ENCODE measurements around the gene URB2.
"Not testable (repeated sequence)": the region's sequence is repeated elsewhere in the genome, so short reads cannot be mapped to it uniquely, and the experiment has no call there.

Gene URB2

GRCh38 chr1:229597877-229598276, 28.2 kb upstream of the URB2 start:
- ATAC-seq (ENCODE audit: low read depth) (no peak), DNase-seq (ENCODE audit: low spot score in 2 of 2) (no peak)
- Mint-ChIP-seq H3K27ac (no peak overlapping the region), H3K36me3 (peaks cover 48% of the 10 kb centered on the region), H3K9me3 (no peaks in the 10 kb centered on the region), H3K4me1 (peaks cover 7% of the 10 kb centered on the region), H3K4me3 (no peak overlapping the region), H3K27me3 (no peaks in the 10 kb centered on the region)

- no peak overlapping the region for H3K4me3 Mint-ChIP-seq
- H3K27me3 Mint-ChIP-seq: no peaks in the 10 kb centered on the region
- H3K4me1 Mint-ChIP-seq: peaks cover 7% of the 10 kb centered on the region
- no peak for ATAC-seq (ENCODE audit: low read depth)
- DNase-seq (ENCODE audit: low spot score in 2 of 2): no peak
- peaks cover 40% of the 10 kb centered on the region for H3K36me3 Mint-ChIP-seq
- no peaks in the 10 kb centered on the region for H3K9me3 Mint-ChIP-seq
- no peak overlapping the region for H3K27ac Mint-ChIP-seq
These were observed 26.7 kb upstream of the URB2 start for GRCh38 chr1:229599218-229599954.

GRCh38 chr1:229600229-229600628, 25.8 kb upstream of the URB2 start:
- H3K9me3 Mint-ChIP-seq: no peaks in the 10 kb centered on the region
- peaks cover 7% of the 10 kb centered on the region for H3K4me1 Mint-ChIP-seq
- DNase-seq (ENCODE audit: low spot score in 2 of 2) (no peak), ATAC-seq (ENCODE audit: low read depth) (no peak)
- no peaks in the 10 kb centered on the region for H3K27me3 Mint-ChIP-seq
- peaks cover 34% of the 10 kb centered on the region for H3K36me3 Mint-ChIP-seq
- no peak overlapping the region for H3K27ac Mint-ChIP-seq
- no peak overlapping the region for H3K4me3 Mint-ChIP-seq

GRCh38 chr1:229603371-229604005, 22.6 kb upstream of the URB2 start:
- Mint-ChIP-seq H3K4me3 (no peak overlapping the region), H3K27ac (no peak overlapping the region), H3K9me3 (no peaks in the 10 kb centered on the region), H3K36me3 (peaks cover 38% of the 10 kb centered on the region), H3K27me3 (no peaks in the 10 kb centered on the region), H3K4me1 (peaks cover 4% of the 10 kb centered on the region)
- DNase-seq (ENCODE audit: low spot score in 2 of 2) (no peak), ATAC-seq (ENCODE audit: low read depth) (no peak)

- Mint-ChIP-seq H3K27me3 (no peaks in the 10 kb centered on the region), H3K9me3 (no peaks in the 10 kb centered on the region), H3K4me3 (no peak overlapping the region), H3K36me3 (peaks cover 38% of the 10 kb centered on the region), H3K27ac (peak overlapping the region; percentile 18), H3K4me1 (peaks cover 2% of the 10 kb centered on the region)
- DNase-seq (ENCODE audit: low spot score in 2 of 2) (no peak), ATAC-seq (ENCODE audit: low read depth) (no peak)
These were observed 18.7 kb upstream of the URB2 start for GRCh38 chr1:229607370-229607769.

- peaks cover 2% of the 10 kb centered on the region for H3K4me1 Mint-ChIP-seq
- peaks cover 39% of the 10 kb centered on the region for H3K36me3 Mint-ChIP-seq
- H3K9me3 Mint-ChIP-seq: no peaks in the 10 kb centered on the region
- no peak for ATAC-seq (ENCODE audit: low read depth)
- no peaks in the 10 kb centered on the region for H3K27me3 Mint-ChIP-seq
- DNase-seq (ENCODE audit: low spot score in 2 of 2): no peak
- H3K4me3 Mint-ChIP-seq: no peak overlapping the region
- no peak overlapping the region for H3K27ac Mint-ChIP-seq
These were observed 17.5 kb upstream of the URB2 start for GRCh38 chr1:229608590-229608989.

GRCh38 chr1:229613938-229614337, 12.1 kb upstream of the URB2 start:
- Mint-ChIP-seq H3K4me3 (no peak overlapping the region), H3K4me1 (peaks cover 7% of the 10 kb centered on the region), H3K36me3 (peaks cover 28% of the 10 kb centered on the region), H3K9me3 (no peaks in the 10 kb centered on the region), H3K27me3 (no peaks in the 10 kb centered on the region), H3K27ac (no peak overlapping the region)
- ATAC-seq (ENCODE audit: low read depth) (no peak), DNase-seq (ENCODE audit: low spot score in 2 of 2) (no peak)

- Mint-ChIP-seq H3K9me3 (no peaks in the 10 kb centered on the region), H3K27ac (peak overlapping the region; percentile 35), H3K27me3 (no peaks in the 10 kb centered on the region), H3K4me1 (peaks cover 10% of the 10 kb centered on the region), H3K4me3 (no peak overlapping the region), H3K36me3 (peaks cover 26% of the 10 kb centered on the region)
- DNase-seq (ENCODE audit: low spot score in 2 of 2) (no peak), ATAC-seq (ENCODE audit: low read depth) (no peak)
These were observed 11.3 kb upstream of the URB2 start for GRCh38 chr1:229614701-229615100.

GRCh38 chr1:229617351-229618100, 8.5 kb upstream of the URB2 start:
- ATAC-seq (ENCODE audit: low read depth) (no peak), DNase-seq (ENCODE audit: low spot score in 2 of 2) (no peak)
- peaks cover 4% of the 10 kb centered on the region for H3K36me3 Mint-ChIP-seq
- H3K4me3 Mint-ChIP-seq: no peak overlapping the region
- H3K27me3 Mint-ChIP-seq: no peaks in the 10 kb centered on the region
- H3K9me3 Mint-ChIP-seq: no peaks in the 10 kb centered on the region
- H3K4me1 Mint-ChIP-seq: peaks cover 26% of the 10 kb centered on the region
- no peak overlapping the region for H3K27ac Mint-ChIP-seq

- Mint-ChIP-seq H3K4me1 (peaks cover 31% of the 10 kb centered on the region), H3K4me3 (no peak overlapping the region), H3K9me3 (no peaks in the 10 kb centered on the region), H3K27ac (no peak overlapping the region), H3K36me3 (no peaks in the 10 kb centered on the region), H3K27me3 (no peaks in the 10 kb centered on the region)
- DNase-seq (ENCODE audit: low spot score in 2 of 2): no peak
- ATAC-seq (ENCODE audit: low read depth): no peak
These were observed 7.0 kb upstream of the URB2 start for GRCh38 chr1:229619002-229619401.

- DNase-seq (ENCODE audit: low spot score in 2 of 2): no peak
- H3K27me3 Mint-ChIP-seq: no peaks in the 10 kb centered on the region
- peaks cover 34% of the 10 kb centered on the region for H3K4me1 Mint-ChIP-seq
- no peaks in the 10 kb centered on the region for H3K9me3 Mint-ChIP-seq
- no peak for ATAC-seq (ENCODE audit: low read depth)
- H3K27ac Mint-ChIP-seq: no peak overlapping the region
- H3K4me3 Mint-ChIP-seq: no peak overlapping the region
- H3K36me3 Mint-ChIP-seq: no peaks in the 10 kb centered on the region
These were observed 6.4 kb upstream of the URB2 start for GRCh38 chr1:229619614-229620013.

GRCh38 chr1:229620876-229621275, 5.2 kb upstream of the URB2 start:
- H3K4me1 Mint-ChIP-seq: peaks cover 41% of the 10 kb centered on the region
- DNase-seq (ENCODE audit: low spot score in 2 of 2) (no peak), ATAC-seq (ENCODE audit: low read depth) (no peak)

GRCh38 chr1:229621663-229622062, 4.4 kb upstream of the URB2 start:
- ATAC-seq (ENCODE audit: low read depth): no peak
- Mint-ChIP-seq H3K27me3 (no peaks in the 10 kb centered on the region), H3K4me1 (peaks cover 44% of the 10 kb centered on the region), H3K27ac (no peak overlapping the region), H3K4me3 (no peak overlapping the region), H3K9me3 (no peaks in the 10 kb centered on the region), H3K36me3 (no peaks in the 10 kb centered on the region)
- DNase-seq (ENCODE audit: low spot score in 2 of 2): no peak

More at GRCh38 chr1:229620876-229621275, 5.2 kb upstream of the URB2 start:
- no peaks in the 10 kb centered on the region for H3K36me3 Mint-ChIP-seq
- no peaks in the 10 kb centered on the region for H3K9me3 Mint-ChIP-seq
- no peak overlapping the region for H3K4me3 Mint-ChIP-seq
- H3K27me3 Mint-ChIP-seq: no peaks in the 10 kb centered on the region
- no peak overlapping the region for H3K27ac Mint-ChIP-seq

- H3K4me1 Mint-ChIP-seq: peaks cover 45% of the 10 kb centered on the region
- not testable (repeated sequence) for H3K27ac Mint-ChIP-seq; H3K36me3 Mint-ChIP-seq; H3K27me3 Mint-ChIP-seq; DNase-seq (ENCODE audit: low spot score in 2 of 2); ATAC-seq (ENCODE audit: low read depth); H3K4me3 Mint-ChIP-seq; H3K9me3 Mint-ChIP-seq
These were observed 3.4 kb upstream of the URB2 start for GRCh38 chr1:229622641-229623120.

Data from memory B cell (primary cell).